ENCODE data around the gene CDHR2.

CDHR2 gene

DNA sequence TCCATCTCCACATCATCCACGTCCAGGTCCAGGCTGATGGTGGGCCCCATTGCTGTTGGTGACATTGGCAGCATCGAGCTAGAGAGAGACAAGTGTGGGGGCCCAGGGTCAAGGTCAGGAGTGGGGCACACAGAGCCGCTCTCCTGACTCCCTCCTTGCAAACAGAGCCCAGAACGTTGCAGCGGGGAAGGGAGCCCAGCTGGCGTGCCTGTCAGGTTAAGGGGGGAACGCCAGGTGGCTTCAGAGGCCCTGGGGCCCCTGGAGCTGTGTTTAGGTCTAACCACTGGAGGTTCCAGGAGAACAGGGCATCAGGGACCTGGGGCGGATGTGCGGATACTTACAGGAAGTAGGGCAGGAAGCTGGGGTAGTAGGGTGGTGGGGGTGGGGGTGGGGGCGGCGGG, 19.4 kb upstream of the CDHR2 start:
- DNase-seq, result peak; percentile 42 to 79 (median 58)

DNA sequence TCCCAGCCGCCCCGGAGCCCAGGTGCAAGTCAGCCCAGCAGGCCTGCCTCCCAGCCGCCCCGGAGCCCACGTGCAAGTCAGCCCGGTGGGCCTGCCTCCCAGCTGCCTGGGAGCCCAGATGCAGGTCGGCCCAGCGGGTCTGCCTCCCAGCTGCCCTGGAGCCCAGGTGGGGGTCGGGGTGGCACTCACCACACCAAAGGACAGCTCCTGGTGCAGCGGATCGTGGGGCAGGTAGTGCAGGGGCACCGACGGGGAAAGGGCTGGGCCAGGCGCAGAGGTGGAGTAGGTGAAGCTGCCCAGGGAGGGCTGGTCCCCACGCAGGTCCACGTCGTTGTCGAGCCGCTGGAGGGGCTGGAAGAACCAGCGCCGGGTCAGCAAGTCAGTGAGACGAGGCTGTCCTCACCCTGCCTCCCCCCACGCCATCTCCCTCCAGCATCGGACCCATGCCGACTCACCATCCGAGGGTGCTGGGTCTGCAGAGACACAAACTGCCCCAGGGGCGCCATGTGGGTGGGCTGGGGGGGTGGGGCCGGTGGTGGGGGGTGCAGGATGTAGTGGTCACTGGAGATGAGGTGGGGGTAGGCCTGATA, 18.7 kb upstream of the CDHR2 start:
- no peak for DNase-seq

DNA sequence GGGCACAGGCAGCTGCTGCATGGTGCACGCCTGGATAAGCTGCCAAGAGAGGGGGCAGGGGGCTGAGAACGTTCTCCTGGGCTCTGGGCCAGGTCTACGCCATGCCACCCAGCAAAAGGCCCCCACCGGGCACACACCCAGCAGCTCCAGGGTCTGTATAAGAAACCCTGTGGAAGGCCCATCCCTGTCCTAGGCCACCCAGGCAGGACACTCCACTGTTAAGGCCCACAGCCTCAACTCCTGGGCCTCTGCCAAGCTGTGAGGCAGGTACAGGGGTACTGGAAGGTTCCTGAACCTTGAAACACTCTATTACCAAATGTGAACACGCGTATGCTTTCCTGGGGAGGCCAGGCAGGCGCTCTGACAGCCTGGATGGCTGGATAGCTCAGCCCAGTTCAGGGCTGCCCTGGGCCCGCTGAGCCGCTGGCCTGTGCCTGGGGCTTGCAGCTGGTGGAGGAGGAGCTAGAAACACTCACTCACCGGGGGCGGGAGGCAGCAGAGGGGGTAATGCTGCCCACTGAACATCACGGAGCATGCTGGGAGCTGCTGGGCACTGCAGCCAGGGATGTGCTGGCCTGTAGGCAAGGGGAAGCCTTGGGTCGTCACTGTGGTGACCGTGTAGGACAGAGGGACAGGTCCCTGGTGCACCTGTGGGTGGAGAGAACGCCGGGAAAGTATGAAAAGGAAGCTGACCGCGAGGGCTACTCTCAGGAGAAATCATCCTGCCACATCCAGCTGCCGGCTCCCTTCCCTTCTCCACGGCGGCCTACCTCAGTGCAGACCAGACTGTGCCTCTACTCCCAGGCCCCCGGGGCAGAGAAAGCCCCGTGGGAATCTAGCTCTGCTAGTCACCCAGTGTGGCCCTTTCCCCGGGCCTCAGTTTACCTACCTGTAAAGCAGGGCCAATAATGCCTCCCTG, 17.9 kb upstream of the CDHR2 start:
- DNase-seq, result peak in 1 of 5 donors; percentile 39

DNA sequence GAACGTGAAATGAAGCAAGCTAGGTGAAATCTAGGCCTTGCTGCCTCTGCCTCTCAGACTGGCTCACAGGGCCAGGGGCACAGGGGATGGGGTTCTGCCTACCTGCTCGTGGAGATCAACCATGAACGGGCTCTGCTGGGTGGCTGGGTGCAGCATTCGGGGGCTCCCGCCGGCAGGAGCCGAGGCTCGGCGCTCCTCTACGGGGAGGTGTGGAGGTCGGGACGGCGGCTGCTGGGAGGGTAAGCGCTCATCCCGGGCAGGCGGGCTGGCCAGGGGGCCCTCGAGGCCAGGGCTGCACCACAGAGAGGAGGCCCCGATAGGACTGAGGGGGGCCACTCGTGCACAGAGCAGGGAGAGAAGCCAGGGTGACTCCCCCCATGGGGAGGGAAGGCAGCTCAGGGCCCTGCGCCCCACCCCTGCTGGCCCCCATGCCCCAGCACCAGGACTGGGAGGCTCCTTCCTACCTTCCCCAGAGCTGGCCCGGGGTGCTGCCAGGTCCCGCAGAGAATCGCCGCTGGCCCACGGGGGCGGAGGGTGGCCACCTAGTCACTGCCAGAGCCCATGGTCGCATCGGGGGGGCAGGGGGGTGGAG, 17.1 kb upstream of the CDHR2 start:
- no peak for DNase-seq

DNA sequence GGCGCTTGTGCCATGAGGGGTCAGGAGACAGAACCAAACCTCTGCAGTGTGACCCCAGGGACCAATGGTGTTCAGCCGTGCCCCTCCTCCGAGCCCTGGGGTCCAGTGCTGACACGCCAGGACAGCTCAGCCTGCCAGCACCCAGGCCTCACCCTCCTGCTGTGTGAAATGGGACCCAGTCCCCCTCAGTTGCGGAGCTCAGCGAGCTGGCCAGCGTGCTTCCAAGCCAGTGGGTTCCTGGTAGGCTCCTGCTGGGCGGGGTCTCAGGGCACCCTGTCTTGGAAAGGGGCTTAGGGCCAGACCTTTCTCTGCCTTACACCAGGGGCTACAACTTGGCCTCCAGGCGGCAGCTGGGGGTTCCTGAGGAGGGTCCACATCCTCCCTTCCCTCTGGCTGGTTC, 16.3 kb upstream of the CDHR2 start:
- DNase-seq, result no peak

DNA sequence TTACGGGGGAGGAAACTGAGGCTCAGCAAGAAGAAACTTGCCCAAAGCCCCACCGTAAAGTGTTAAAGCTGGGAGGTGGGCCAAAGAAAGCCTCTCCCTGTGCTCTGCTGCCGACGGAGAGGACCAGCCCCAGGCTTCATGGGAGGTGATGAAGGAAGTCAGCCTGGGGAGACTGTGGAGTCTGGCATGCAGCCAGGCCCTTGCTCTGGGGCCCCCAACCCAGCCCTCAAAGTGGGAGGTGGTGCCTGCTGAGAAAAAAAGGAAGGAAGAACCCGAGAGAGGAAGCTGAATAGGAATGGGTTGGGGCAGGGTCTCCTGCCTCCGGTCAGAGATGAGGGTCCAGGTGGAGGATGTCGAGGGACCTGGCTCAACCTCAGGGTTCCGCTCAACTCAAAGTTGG, 15.8 kb upstream of the CDHR2 start:
- no peak for DNase-seq

DNA sequence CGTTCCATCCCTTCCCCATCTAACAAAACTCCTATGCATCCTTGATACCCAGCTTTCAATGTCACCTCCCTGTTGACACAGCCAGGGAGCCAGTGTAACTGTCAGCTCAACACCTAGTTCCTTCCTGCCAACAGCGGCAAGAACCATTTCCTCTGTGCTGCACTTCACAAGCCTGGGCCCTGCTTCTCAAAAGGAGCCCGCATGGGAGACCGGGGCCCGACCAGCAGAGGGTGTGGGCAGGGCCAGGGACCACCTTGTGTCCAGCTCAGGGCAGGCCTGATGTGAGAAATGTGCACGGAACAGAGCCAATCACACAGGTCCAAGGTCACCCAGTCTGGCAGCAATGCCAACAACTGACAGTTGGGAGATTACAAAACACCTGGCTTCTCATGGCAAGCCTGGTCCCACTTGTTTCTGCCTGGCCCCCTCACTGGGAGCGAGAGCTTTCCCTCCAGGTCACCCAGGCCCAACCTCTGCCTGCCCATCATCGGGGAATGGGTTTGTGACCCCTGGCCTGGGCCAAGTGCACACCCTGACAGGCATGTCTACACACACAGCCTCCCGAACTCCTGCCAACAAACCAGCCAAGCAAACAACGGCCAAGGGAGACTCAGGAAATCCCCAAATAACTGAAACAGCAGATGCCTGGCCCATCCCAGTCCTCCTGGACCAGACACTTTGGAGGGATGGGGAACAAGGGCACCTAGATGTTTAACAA, 15.1 kb upstream of the CDHR2 start:
- DNase-seq, result peak in 2 of 5 donors; percentile 46 to 78

DNA sequence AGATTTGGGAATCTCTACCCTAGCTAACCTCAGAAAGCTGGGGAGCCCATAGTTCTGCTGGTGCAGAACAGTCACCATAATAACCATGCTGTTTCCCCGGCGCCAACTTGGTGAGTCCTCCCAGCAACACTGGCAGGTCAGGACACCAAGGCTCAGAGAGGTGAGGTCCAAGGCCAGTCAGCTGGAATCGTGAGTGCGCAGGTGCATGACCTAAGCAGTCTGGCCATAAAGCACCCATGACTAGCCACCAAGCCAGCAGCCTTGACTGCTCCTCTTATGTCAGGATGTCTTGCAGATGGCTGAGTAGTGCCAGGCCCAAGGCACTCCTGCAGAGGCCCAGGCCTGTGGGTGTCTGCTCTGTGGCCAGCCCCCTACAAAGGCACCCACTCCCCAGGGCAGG, 14.5 kb upstream of the CDHR2 start:
- peak in 1 of 5 donors; percentile 35 for DNase-seq

DNA sequence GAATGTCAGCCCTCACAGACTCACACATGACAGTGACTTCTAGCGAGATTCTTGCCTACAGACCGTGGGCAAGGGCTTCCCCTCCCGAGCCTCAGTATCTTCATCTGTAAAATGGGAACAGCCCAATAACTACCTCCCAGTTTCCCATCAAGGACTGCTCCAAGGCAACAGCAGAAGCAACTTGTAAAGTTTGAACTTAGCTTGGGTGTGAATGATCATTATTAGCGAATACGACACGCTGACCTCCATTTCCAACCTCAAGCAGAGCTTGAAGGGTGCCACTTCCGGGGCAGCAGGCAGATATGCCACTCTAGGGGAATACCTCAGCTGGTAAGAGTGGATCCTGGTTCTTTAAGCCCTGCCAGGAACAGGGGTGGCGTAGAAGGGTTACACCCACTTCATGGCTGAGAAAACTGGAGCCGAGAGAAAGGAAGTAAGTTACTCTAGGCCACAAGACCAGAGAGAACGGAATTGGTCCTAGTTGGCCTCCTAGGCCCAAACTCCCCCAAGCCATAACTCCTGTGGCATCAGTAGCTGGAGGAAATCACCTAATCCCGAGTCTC, 14.0 kb upstream of the CDHR2 start:
- peak in 2 of 5 donors; percentile 39 to 82 for DNase-seq

DNA sequence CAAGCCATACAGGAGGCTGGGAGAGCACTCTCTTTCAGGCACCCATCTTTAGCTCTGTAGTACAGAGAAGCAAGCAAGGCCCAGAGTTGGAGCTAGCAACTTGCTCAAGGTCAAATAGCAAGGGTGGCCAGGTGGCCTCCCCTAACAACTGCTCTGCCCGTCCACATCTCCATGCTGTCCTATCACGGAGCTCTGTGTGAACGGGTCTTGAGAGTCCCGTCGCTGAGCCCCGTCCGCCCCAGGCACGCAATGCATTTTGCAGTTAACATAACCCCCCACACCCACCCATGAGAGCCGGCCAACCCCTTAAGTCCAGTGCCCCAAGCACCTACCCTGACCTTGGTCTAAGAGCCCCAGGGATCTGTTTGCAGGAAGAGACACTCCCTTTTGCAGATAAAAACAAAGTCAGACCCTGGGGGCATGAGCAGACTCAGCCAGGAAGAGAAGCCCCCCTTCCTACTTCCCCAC, 13.4 kb upstream of the CDHR2 start:
- DNase-seq, result no peak

DNA sequence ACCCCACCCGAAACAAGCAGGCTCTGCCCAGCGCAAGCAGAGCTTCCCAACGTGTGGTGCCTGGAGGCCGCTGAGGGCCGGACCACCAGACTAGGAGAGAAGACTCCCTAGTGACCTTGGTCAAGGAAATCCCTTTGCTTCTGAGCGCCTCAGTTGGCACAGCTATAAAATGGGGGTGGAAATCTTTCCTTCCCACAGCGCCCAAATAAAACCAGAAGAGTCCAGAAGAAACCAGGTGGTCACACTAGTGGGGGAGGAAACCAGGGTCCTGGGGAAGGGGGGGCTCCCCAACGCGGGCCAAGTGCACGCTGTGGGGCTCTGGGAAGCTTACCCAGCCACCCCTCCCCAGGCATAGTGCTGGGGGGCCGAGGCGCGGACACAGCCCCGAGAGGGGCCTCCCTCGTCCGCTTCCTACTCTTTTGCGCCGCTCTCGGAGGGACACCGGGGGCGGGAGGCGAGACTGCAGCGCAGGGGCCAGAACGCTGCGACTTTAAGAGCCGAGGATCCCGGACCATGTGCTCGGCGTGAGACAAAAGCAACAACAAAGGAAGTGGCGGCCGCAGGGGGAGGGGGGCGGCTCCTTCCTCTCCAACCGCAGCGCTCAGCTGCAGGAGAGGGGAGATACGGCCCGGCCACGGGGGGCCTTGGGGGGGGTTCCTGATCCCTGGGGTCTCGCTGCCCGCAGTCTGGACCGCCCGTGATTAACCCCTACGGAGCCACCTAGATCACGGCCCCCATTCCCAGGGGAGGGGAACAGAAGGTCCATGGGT, 12.8 kb upstream of the CDHR2 start:
- peak; percentile 71 to 85 (median 81) for DNase-seq

DNA sequence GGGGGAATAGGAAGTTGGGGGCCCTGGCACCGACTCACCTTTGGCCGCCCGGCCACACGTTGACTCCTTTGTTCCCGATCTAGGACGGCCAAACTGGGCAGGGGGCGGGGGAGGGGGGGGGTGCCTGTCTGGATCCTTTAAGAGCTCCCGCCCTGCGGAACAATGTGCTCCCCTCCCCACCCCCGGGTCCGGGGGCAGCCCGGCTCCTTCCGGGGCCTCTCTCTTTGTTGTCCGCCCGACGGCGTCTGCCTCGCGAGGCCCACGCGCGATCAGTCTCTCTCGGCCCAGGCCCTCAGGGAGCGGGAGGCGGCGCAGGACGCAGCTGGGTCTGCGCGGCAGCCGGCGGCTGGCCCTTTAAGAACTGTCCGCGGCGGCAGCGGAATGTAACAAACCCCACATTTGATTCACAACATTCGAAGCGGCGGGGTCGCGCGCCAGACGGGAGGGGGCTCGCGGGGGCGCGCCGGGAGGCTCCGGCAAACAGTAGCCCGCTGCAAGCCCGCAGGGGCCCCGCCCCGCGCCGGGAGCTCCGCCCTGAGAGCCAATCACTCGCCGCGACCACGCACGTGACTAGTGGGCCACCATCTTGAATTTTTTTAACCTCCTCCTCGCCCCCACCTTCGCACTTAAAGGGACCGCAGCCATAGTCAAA, 12.1 kb upstream of the CDHR2 start, which contains the start of gene RNF44:
RNF44 (minus strand) TSS at position 501 of the 652 bp plus-strand sequence. CDS start 4,930 bp downstream, outside the sequence.
- peak; percentile 96 to 99 (median 98) for DNase-seq

DNA sequence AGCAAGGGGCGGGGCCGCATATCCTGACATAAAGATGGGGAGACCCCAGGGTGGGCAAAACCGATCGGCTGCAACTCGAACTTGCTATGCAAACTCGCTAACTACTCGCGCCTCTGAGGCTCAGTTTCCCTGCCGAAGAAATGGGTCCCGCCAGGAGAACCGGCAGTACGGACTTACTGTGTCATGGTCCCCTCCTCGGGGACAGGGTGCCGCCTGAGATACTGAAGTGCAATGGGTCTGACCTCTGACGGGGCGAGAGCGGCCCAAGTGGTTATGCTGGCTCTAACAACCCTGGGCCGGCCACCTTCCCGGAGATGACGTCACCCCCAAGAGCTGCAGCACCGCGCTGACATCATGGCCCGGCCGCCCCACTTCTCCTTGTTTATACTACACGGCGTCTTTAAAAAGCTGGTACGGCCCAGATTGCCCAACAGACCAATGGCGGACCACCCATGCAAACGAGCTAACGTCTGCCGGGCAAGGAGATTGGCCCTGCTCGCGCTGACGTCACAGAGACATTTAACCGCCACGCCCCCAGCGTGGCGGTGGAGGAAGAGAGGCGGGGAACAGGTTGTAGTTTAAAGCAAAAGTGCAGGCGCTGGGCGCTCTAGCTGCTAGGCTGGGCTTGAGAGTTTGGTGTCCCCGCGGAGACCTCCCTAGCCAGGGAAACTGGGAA, 11.4 kb upstream of the CDHR2 start:
- peak; percentile 96 to 100 (median 97) for DNase-seq

DNA sequence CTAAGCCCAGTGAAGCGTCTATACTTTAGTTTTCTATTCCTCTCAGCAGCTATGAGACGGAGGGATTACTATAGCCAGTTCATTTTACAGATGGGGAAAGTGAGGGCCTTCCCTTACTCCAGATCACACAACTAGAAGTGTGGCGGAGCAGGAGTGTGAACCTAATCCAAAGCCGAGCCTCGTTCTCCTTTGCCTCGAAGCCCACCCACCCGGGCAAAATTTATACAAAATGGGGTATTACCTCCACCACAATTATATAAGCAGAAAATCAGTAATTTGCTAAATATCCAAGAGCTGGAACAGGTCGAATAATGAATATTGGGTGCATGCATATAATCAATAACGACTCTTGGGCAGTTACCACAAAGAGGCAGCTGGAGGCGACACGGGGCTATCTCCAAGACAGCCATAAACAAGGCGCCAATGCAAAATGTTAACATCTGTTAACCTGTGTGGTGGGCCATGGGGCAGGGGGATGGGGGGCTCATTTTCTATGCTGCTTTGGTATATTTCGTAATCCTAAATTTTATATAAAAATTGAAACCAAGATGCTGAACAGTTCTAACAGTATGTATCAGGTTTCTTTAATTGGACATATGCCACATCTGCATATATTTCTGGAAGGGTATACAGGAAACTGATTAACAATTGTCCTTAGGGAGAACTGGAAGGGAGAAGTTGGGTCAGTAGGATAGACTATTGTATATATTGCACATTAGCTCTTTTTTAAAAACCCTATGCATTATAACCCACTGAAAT, 10.7 kb upstream of the CDHR2 start:
- no peak for DNase-seq

DNA sequence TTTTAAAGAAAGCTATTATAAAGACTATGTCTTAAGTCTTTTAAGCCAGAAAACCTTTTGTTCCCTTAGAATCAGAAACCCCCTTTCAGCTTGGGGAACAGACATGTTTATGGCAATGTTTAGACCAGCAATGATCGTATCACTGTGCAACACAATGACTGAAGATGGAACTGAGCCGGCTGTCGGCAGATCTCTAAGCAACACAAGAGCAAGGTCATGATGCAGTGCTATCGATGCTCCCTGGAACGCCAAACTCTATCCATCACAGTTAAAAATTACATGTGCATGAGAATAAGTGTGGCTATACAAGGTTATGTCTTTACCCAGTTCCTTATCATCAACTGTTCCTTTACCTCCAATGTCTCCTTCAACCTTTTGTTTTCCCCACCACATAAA, 10.2 kb upstream of the CDHR2 start:
- no peak for DNase-seq

DNA sequence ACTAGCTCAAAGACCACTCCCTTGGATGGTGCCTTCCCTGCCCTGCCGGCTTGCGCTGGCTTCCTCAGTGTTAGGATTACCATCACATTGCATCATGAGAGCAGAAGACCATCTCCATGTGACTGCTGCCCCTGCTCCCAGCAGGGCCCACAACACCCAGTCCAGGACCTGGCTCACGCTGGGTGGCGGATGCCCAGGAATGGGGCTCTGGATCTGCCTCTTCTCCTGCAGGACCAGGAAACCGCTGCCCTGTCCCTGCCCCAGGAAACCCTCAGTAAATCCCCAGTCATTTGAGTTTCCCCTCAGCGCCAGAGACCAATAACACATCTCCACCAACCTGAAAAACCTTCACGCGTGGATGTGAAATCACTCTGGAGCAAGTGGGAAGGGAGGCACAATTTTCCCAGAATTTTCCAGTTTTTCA, 8.7 kb upstream of the CDHR2 start:
- no peak for DNase-seq

DNA sequence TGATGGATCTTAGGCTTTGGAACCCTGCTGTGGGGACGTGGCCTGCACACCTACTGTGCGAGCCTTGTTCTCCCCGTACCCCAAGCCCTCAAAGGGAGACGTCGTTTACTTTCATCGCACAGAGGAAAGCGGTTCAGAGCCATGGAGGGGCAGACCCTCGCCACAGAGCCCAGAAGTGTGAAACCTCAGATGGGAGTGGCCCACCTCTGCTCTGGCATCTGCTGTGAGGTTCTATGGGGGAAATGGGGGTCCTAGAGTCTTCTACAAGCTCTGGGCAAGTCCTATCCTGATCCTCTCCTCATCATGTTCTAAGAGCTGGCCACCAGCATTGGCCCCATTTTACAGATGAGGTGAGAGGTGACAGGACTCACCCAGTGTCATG, 8.2 kb upstream of the CDHR2 start:
- no peak for DNase-seq

DNA sequence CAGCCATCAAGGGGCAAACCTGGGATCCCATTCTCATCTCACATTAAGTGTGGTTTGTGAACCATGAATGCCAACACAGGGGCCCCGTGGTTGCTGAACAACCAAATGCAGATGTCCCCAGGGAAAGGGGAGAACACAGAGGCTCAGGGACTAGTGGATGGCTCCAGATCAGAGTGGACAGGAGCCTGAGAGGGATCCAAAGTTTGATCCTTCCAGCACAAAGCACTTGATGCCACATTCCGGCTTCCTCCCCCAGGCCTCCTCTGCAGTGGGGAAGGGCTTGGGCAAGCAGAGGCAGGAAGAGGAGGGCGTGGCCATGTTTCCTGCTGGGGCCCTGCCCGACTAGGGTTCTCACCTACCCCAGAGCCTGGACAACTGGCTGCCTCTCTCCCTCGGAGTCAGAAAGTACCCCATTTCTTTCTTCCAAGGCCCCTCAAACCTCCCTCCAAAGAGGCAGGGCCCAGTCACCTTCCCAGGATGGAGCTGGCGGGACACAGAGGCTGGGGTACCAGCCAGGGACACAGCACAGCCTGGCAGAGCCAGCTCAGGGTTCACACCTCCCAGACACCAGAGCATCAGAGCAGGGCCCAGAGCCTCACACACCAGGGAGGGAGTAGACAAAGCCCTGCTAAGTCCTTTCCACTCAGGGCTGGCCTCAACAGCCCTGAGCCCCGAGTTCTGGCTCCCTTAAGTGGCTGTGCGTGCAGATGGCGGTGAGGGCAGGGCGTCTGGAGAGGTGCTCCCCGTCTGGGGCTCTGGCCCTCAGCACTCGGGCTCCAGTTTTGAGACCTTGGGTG, 7.6 kb upstream of the CDHR2 start:
- DNase-seq, result peak; percentile 57 to 88 (median 69)

DNA sequence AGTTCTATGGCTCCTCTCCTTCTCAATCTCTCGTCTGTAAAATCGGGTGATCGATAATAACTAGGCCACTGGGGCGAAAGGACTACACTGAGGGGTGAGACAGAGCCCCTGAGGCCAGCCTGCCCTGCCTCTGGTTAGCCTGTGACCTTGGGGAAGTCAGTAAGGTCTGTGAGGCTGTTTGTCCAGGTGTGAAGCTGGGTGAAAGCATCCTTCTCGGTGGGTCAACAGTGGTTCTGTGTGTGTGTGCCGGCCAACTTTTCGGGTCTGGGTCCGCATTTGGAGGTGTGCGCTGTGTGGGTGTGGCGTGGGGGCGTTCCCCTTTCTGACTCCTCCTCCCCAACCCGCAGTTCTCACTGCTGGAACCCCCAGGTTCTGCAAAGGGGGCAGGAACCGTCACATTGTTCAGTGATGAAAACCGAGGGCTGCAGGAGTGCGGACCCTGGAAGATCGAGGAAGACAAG, 7.0 kb upstream of the CDHR2 start:
- DNase-seq, result peak in 4 of 5 donors; percentile 48 to 76 (median 60)

Data from T-helper 1 cell (primary cell).